HG03439 (cell line): ENCODE results near the gene DOK7.
"Not testable (repeated sequence)": the region's sequence is repeated elsewhere in the genome, so short reads cannot be mapped to it uniquely, and the experiment has no call there.

Source experiments
- ATAC-seq: cut with Tn5 transposase; IDR thresholded peaks from one replicate; pipeline ENCODE4 v1.9.1; 2021; ENCODE audit warnings: mild to moderate bottlenecking, moderate library complexity; ENCODE audit not compliant: unreplicated experiment

Gene DOK7

GRCh38 chr4:3441501-3442459 lies 21.3 kb upstream of the DOK7 start, which contains the start of gene HGFAC:
HGFAC (plus strand) TSS chr4:3441968; CDS start chr4:3442002, 34 bp downstream.
- ATAC-seq: no peak

GRCh38 chr4:3442460-3442958 lies 20.6 kb upstream of the DOK7 start:
- ATAC-seq: no peak

GRCh38 chr4:3442959-3443749 lies 20.0 kb upstream of the DOK7 start:
- ATAC-seq: no peak

- ATAC-seq: no peak
These were observed 19.3 kb upstream of the DOK7 start for GRCh38 chr4:3443750-3444309.

- no peak for ATAC-seq
These were observed 18.6 kb upstream of the DOK7 start for GRCh38 chr4:3444351-3445110.

- ATAC-seq: no peak
These were observed 17.8 kb upstream of the DOK7 start for GRCh38 chr4:3445111-3445820.

- ATAC-seq: no peak
These were observed 17.1 kb upstream of the DOK7 start for GRCh38 chr4:3445829-3446545.

- no peak for ATAC-seq
These were observed 16.3 kb upstream of the DOK7 start for GRCh38 chr4:3446631-3447320.

- ATAC-seq: no peak
These were observed 15.4 kb upstream of the DOK7 start for GRCh38 chr4:3447431-3448395.

- ATAC-seq: no peak
These were observed 14.0 kb upstream of the DOK7 start for GRCh38 chr4:3449047-3449573.

GRCh38 chr4:3449574-3450534 lies 13.3 kb upstream of the DOK7 start:
- no peak for ATAC-seq

- no peak for ATAC-seq
These were observed 12.5 kb upstream of the DOK7 start for GRCh38 chr4:3450643-3451042.

- ATAC-seq: no peak
These were observed 11.2 kb upstream of the DOK7 start for GRCh38 chr4:3451956-3452355.

- ATAC-seq: no peak
These were observed 10.7 kb upstream of the DOK7 start for GRCh38 chr4:3452376-3452775.

- ATAC-seq: not testable (repeated sequence)
These were observed 7.5 kb upstream of the DOK7 start for GRCh38 chr4:3455596-3455995.

- ATAC-seq: no peak
These were observed 4.7 kb upstream of the DOK7 start for GRCh38 chr4:3458371-3458770.
